ENCODE data around the gene OLFML1. TPM values are rescaled to one million over a fixed set of nuclear protein-coding genes. Genes with fewer than 3 reads are reported as not detected.

OLFML1 gene
- total and polyA plus RNA-seq, 2 donors (not counting 3 experiments of a cell fraction or from before 2014, with no cell fraction given): not detected

GRCh38 chr11:7533199-7534041 lies 48.1 kb downstream of the OLFML1 start:
- Histone ChIP-seq H3K79me2 (ENCODE audit: control insufficient read depth, insufficient read depth, low read length) (no peaks in the 10 kb centered on the region), H3K4me1 (ENCODE audit: control insufficient read depth, extremely low read depth, insufficient read depth, low read length) (no peaks in the 10 kb centered on the region), H3K4me3 (replicated peaks in 1 of 3; ENCODE audit: insufficient read depth in 1 of 3, low read depth in 1 of 3, low read length in 3 of 3) (no peak overlapping the region), H3K9me1 (replicated peaks; ENCODE audit: control insufficient read depth, extremely low read depth, insufficient read depth, low read length) (no peaks in the 10 kb centered on the region), H3K27me3 (ENCODE audit: control insufficient read depth in 2 of 2, insufficient read depth in 2 of 2, low read length in 2 of 2) (no peaks in the 10 kb centered on the region), H3K36me3 (ENCODE audit: control insufficient read depth in 2 of 2, extremely low read depth in 1 of 2, insufficient read depth in 2 of 2, low read length in 2 of 2) (no peaks in the 10 kb centered on the region), H2AFZ (ENCODE audit: low read depth, low read length) (no peak overlapping the region), H3K9me3 (replicated peaks; ENCODE audit: control insufficient read depth, insufficient read depth, low read length) (no peaks in the 10 kb centered on the region), H3K27ac (ENCODE audit: insufficient read depth, low read depth, low read length) (no peak overlapping the region), H4K20me1 (replicated peaks; ENCODE audit: control insufficient read depth, extremely low read depth, insufficient read depth, low read length) (no peaks in the 10 kb centered on the region), H3K4me2 (ENCODE audit: insufficient read depth, low read length) (no peak overlapping the region), H3K9ac (replicated peaks; ENCODE audit: extremely low read depth, insufficient read depth, low read length) (no peak overlapping the region)
- ChIA-PET CTCF (interaction anchor here (1.5 kb wide), 1 partner anchor 123 kb away, joined by 4 read pairs; no protein-coding TSS in a partner anchor), POLR2A (no interaction called here)
- no peak for DNase-seq (ENCODE audit: low read depth, low spot score)
- TF ChIP-seq POLR2AphosphoS5 (IDR thresholded peaks at IDR 0.05; ENCODE audit: insufficient read depth, low read depth, low read length): no peak
- TF ChIP-seq JUN (IDR thresholded peaks at IDR 0.05; ENCODE audit: borderline replicate concordance, insufficient read depth, insufficient read length, low read depth): no peak
- TF ChIP-seq EZH2 (IDR thresholded peaks at IDR 0.05; ENCODE audit: borderline replicate concordance, low read depth, low read length, severe bottlenecking): no peak
- no peak for TF ChIP-seq CTCF (IDR thresholded peaks at IDR 0.05; ENCODE audit: extremely low read depth in 1 of 2, insufficient read depth in 1 of 2, low read depth in 1 of 2, low read length in 2 of 2)
- no peak for TF ChIP-seq POLR2A (IDR thresholded peaks at IDR 0.05; ENCODE audit: low read depth, low read length)
- TF ChIP-seq GATA2 (IDR thresholded peaks at IDR 0.05; ENCODE audit: insufficient read depth, insufficient read length, low read depth, low read length): no peak
- TF ChIP-seq MAX (IDR thresholded peaks at IDR 0.05; ENCODE audit: insufficient read depth, insufficient read length): no peak
- no peak for TF ChIP-seq FOS (IDR thresholded peaks at IDR 0.05; ENCODE audit: borderline replicate concordance, insufficient read depth, low read length)
- TF ChIP-seq MYC (IDR thresholded peaks at IDR 0.05; ENCODE audit: low read depth, low read length): no peak
- no TSS peak for BruUV-seq (replicated peaks)
- dilution Hi-C loops (cut with MboI; ENCODE audit: extremely low pct_ligation_motif_present, low sequenced_read_pairs): no loop called here
- intact Hi-C loops (cut with micrococcal nuclease): no loop called here
- FAIRE-seq: no peak
